ENCODE measurements around the gene SZT2.

Gene SZT2

GRCh38 chr1:43373066-43373940, 16.4 kb upstream of the SZT2 start:
- peak; percentile 62 to 91 for DNase-seq (ENCODE audit: low read depth in 2 of 2)
- TF ChIP-seq CTCF (IDR thresholded peaks at IDR 0.05; ENCODE audit: low read depth, low read length): no peak
- no peak overlapping the region for H3K4me3 ChIP-seq (replicated peaks in 1 of 2; ENCODE audit: low read depth in 2 of 2, low read length in 2 of 2)

GRCh38 chr1:43376723-43377235, 12.9 kb upstream of the SZT2 start:
- no peak for TF ChIP-seq CTCF (IDR thresholded peaks at IDR 0.05; ENCODE audit: low read depth, low read length)
- no peak for DNase-seq (ENCODE audit: low read depth in 2 of 2)
- no peak overlapping the region for H3K4me3 ChIP-seq (replicated peaks in 1 of 2; ENCODE audit: low read depth in 2 of 2, low read length in 2 of 2)

DNA sequence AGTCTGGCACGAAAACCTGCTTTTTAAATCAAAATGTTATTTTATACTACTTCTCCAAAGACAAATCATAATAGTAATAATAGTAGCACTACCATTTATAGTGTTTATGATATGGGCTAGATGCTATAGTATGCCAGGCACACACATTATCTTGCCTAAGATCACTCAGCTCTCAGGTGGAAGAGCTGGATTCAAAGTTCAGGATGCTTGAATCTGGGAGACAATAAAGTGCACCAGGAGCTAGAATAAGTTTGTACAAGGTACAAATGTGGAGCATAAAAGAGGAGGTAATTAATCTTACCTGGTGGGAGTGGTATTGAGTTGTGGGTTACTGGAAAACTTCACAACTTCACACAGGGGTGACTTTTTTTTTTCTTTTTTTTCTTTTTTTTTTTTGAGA, 11.9 kb upstream of the SZT2 start:
- no peak for DNase-seq (ENCODE audit: low read depth in 2 of 2)
- no peak overlapping the region for H3K4me3 ChIP-seq (replicated peaks in 1 of 2; ENCODE audit: low read depth in 2 of 2, low read length in 2 of 2)
- TF ChIP-seq CTCF (IDR thresholded peaks at IDR 0.05; ENCODE audit: low read depth, low read length): no peak

DNA sequence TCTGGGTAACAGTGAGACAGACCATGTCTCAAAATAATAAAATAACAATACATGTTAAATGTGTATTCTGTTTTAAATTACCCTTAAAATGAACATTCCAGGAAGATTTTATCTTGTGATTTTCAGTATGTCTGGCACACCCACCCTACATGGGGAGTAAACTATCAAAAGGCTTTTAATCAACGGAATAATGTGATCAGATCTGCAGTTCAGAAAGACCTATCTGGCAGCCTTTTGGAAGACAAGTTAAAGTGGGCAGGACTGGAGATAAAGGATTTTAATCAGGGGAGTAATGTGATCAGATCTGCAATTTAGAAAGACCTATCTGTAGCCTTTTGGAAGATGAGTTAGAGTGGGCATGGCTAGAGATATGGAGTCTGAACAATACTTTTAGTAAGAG, 10.2 kb upstream of the SZT2 start:
- no peak for TF ChIP-seq CTCF (IDR thresholded peaks at IDR 0.05; ENCODE audit: low read depth, low read length)
- DNase-seq (ENCODE audit: low read depth in 2 of 2): no peak
- no peak overlapping the region for H3K4me3 ChIP-seq (replicated peaks in 1 of 2; ENCODE audit: low read depth in 2 of 2, low read length in 2 of 2)

- no peak for TF ChIP-seq CTCF (IDR thresholded peaks at IDR 0.05; ENCODE audit: low read depth, low read length)
- H3K4me3 ChIP-seq (replicated peaks in 1 of 2; ENCODE audit: low read depth in 2 of 2, low read length in 2 of 2): no peak overlapping the region
- no peak for DNase-seq (ENCODE audit: low read depth in 2 of 2)
These were observed 8.1 kb upstream of the SZT2 start for GRCh38 chr1:43381612-43382011.

- H3K4me3 ChIP-seq (replicated peaks in 1 of 2; ENCODE audit: low read depth in 2 of 2, low read length in 2 of 2): no peak overlapping the region
- peak in 1 of 2 donors; percentile 61 for DNase-seq (ENCODE audit: low read depth in 2 of 2)
- TF ChIP-seq CTCF (IDR thresholded peaks at IDR 0.05; ENCODE audit: low read depth, low read length): no peak
These were observed 7.5 kb upstream of the SZT2 start for GRCh38 chr1:43382027-43382779.
